ENCODE data around the gene C4B.

C4B gene

GRCh38 chr6:32084780-32085179 is 70.2 kb downstream of the C4B start:
- no peak for DNase-seq
